ENCODE data around the gene CLIP2.

The CLIP2 gene

GRCh38 chr7:74362266-74362665, 73.1 kb downstream of the CLIP2 start:
- Mint-ChIP-seq H3K9me3 (no peaks in the 10 kb centered on the region), H3K4me1 (peaks cover 23% of the 10 kb centered on the region), H3K27me3 (ENCODE audit: low read depth, poor library complexity) (no peaks in the 10 kb centered on the region), H3K36me3 (ENCODE audit: low read depth) (peaks cover 26% of the 10 kb centered on the region), H3K27ac (peak overlapping the region; percentile 42), H3K4me3 (no peak overlapping the region)
- TF ChIP-seq CTCF (IDR thresholded peaks at IDR 0.05) = no peak
- DNase-seq = no peak

DNA sequence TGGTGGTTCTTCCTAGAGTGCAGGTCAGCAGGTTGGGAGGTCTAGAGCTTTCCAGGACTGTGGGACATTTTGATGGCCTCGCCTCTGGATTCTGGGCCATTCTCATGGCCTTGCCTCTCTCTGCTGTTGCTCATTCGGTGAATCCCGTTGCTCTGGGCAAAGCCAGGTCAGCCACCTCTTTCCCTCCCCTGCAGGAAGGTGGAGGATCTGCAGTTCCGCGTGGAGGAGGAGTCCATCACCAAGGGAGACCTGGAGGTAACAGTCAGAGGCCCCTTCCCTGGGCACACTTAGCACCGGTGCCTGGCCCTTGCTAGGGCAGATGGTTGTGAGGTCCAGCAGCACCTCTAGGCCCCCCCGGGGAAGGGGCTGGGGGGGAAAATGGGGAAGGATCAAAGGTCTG, 74.9 kb downstream of the CLIP2 start:
- no peak overlapping the region for H3K27ac Mint-ChIP-seq
- H3K9me3 Mint-ChIP-seq = no peaks in the 10 kb centered on the region
- peaks cover 23% of the 10 kb centered on the region for H3K4me1 Mint-ChIP-seq
- no peaks in the 10 kb centered on the region for H3K27me3 Mint-ChIP-seq (ENCODE audit: low read depth, poor library complexity)
- TF ChIP-seq CTCF (IDR thresholded peaks at IDR 0.05) = peak; percentile 37
- peaks cover 30% of the 10 kb centered on the region for H3K36me3 Mint-ChIP-seq (ENCODE audit: low read depth)
- no peak overlapping the region for H3K4me3 Mint-ChIP-seq
- no peak for DNase-seq

DNA sequence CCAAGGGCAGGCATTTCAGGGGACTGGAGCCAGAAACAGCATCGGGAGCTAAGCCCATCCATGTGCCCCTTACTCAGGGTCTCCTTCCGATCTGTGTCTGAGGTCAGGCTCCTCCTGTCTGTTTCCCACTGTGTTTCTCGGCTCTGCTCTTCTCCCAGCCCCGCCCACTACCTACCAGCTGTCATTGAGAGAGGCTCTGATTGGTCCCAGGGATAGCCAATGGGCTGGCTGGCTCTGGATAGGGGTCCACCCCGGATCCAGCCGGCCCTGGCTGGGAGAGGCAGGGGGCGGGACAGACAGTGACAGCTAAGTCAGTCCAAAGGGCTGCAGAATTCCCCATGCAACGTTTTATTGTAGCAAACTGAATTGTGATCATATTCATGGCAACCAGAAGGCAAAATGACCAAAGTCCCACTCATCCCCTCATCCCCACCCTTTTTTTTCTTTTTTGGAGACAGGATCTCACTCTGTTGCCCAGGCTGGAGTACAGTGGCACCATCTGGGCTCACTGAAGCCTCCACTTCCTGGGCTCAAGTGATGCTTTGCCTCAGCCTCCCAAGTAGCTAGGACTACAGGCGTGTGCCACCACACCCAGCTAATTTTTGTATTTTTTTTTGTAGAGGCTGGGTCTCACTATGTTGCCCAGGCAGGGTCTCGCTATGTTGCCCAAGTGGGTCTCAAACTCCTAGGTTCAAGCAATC, 76.3 kb downstream of the CLIP2 start:
- peak; percentile 86 for DNase-seq
- peaks cover 24% of the 10 kb centered on the region for H3K4me1 Mint-ChIP-seq
- peak overlapping the region; percentile 78 for H3K27ac Mint-ChIP-seq
- H3K9me3 Mint-ChIP-seq = no peaks in the 10 kb centered on the region
- no peaks in the 10 kb centered on the region for H3K27me3 Mint-ChIP-seq (ENCODE audit: low read depth, poor library complexity)
- TF ChIP-seq CTCF (IDR thresholded peaks at IDR 0.05) = no peak
- H3K4me3 Mint-ChIP-seq = no peak overlapping the region
- H3K36me3 Mint-ChIP-seq (ENCODE audit: low read depth) = peaks cover 17% of the 10 kb centered on the region

GRCh38 chr7:74371381-74372341, 82.5 kb downstream of the CLIP2 start:
- Mint-ChIP-seq H3K36me3 (ENCODE audit: low read depth) (peaks cover 30% of the 10 kb centered on the region), H3K27me3 (ENCODE audit: low read depth, poor library complexity) (no peaks in the 10 kb centered on the region), H3K9me3 (no peaks in the 10 kb centered on the region), H3K27ac (no peak overlapping the region), H3K4me1 (peaks cover 50% of the 10 kb centered on the region), H3K4me3 (peak overlapping the region; percentile 66)
- TF ChIP-seq CTCF (IDR thresholded peaks at IDR 0.05) = no peak
- peak; percentile 56 for DNase-seq

DNA sequence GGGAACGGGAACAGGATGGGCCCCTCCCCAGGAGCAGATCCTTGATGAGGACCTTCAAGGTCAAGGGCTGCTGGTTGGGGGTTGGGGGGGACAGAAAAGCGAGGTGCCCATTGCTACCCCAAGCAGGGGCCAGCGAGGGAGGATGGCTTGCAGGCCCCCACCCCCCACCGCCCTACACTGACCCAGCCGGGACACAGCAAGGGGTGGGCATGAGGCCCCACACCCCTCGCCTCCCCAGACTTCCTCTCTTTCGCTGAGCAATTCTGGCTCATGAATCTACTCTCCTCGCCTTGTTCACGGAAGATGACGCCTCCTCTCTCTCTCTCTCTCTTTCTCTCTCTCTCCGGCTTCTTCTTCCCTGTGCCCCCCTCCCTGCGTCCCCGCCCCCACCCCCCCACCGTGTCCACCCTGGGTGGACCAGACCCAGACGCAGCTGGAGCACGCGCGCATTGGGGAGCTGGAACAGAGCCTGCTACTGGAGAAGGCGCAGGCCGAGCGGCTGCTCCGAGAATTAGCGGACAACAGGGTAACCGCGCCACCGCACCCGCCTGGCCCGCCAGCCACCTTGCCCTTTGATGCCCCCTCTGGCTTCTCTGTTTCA, 83.4 kb downstream of the CLIP2 start:
- H3K27me3 Mint-ChIP-seq (ENCODE audit: low read depth, poor library complexity) = no peaks in the 10 kb centered on the region
- peaks cover 33% of the 10 kb centered on the region for H3K36me3 Mint-ChIP-seq (ENCODE audit: low read depth)
- TF ChIP-seq CTCF (IDR thresholded peaks at IDR 0.05) = no peak
- DNase-seq = peak; percentile 39
- H3K9me3 Mint-ChIP-seq = no peaks in the 10 kb centered on the region
- no peak overlapping the region for H3K27ac Mint-ChIP-seq
- H3K4me3 Mint-ChIP-seq = peak overlapping the region; percentile 66
- H3K4me1 Mint-ChIP-seq = peaks cover 58% of the 10 kb centered on the region
